Neural progenitor cell (in vitro differentiated cells): ENCODE measurements around the gene ADGRV1. TPM values are rescaled to one million over a fixed set of nuclear protein-coding genes. Genes with fewer than 3 reads are reported as not detected.

Source experiments
- DNase-seq: peaks from one replicate; pipeline ENCODE4 v3.0.0-alpha.2; 2016; ENCODE audit warnings: low spot score
- H2AFZ ChIP-seq: fragments of 200-600 bp; sonication (generic); replicated peaks from 2 replicates; pipeline ENCODE4 v1.6.1; 2016; ENCODE audit warnings: antibody characterized with exemption
- H3F3A ChIP-seq: fragments of 200-600 bp; sonication (generic); 2 replicates; pipeline ENCODE4 v1.6.1; 2016; ENCODE audit warnings: antibody characterized with exemption, low read depth
- H3K27ac ChIP-seq: fragments of 200-600 bp; sonication (generic); 2 replicates; pipeline ENCODE4 v1.5.1; 2016; ENCODE audit warnings: mild to moderate bottlenecking
- H3K27me3 ChIP-seq: fragments of 200-600 bp; sonication (generic); 2 replicates; pipeline ENCODE4 v1.6.1; 2016; ENCODE audit warnings: mild to moderate bottlenecking, moderate library complexity
- H3K36me3 ChIP-seq: fragments of 200-600 bp; sonication (generic); 2 replicates; pipeline ENCODE4 v1.5.1; 2016
- H3K4me1 ChIP-seq: fragments of 200-600 bp; sonication (generic); 2 replicates; pipeline ENCODE4 v1.6.1; 2016; ENCODE audit warnings: mixed run types
- H3K4me2 ChIP-seq: fragments of 200-600 bp; sonication (generic); 2 replicates; pipeline ENCODE4 v1.6.1; 2016
- H3K4me3 ChIP-seq: fragments of 200-600 bp; sonication (generic); 2 replicates; pipeline ENCODE4 v1.5.1; 2016
- H3K79me2 ChIP-seq: fragments of 200-600 bp; sonication (generic); 2 replicates; pipeline ENCODE4 v1.6.1; 2016; ENCODE audit warnings: low read depth
- H3K9ac ChIP-seq: fragments of 200-600 bp; sonication (generic); 2 replicates; pipeline ENCODE4 v1.6.1; 2016
- H3K9me3 ChIP-seq: fragments of 200-600 bp; sonication (generic); 2 replicates; pipeline ENCODE4 v1.5.1; 2016; ENCODE audit warnings: low read depth
- H4K20me1 ChIP-seq: fragments of 200-600 bp; sonication (generic); 2 replicates; pipeline ENCODE4 v1.6.1; 2016; ENCODE audit warnings: low read depth
- H3K27ac Mint-ChIP-seq: 3 replicates; pipeline ENCODE4 v1.8.0; 2021; ENCODE audit warnings: mixed read lengths
- H3K27me3 Mint-ChIP-seq: 2 replicates; pipeline ENCODE4 v1.8.0; 2022; ENCODE audit warnings: low read depth, mild to moderate bottlenecking, inconsistent platforms, moderate library complexity, mixed read lengths; ENCODE audit not compliant: insufficient read depth
- H3K36me3 Mint-ChIP-seq: 3 replicates; pipeline ENCODE4 v1.8.0; 2021; ENCODE audit warnings: mixed read lengths
- H3K4me1 Mint-ChIP-seq: 3 replicates; pipeline ENCODE4 v1.8.0; 2021; ENCODE audit warnings: mixed read lengths
- H3K4me3 Mint-ChIP-seq: 3 replicates; pipeline ENCODE4 v1.8.0; 2021; ENCODE audit warnings: mild to moderate bottlenecking, moderate library complexity, mixed read lengths
- H3K9me3 Mint-ChIP-seq: 3 replicates; pipeline ENCODE4 v1.8.0; 2020; ENCODE audit warnings: mixed read lengths
- EZH2 ChIP-seq: fragments of 200-600 bp; sonication (generic); IDR thresholded peaks from 2 replicates; pipeline ENCODE4 v1.6.1; 2017; ENCODE audit warnings: antibody characterized with exemption, mild to moderate bottlenecking, moderate library complexity
- EZH2phosphoT487 ChIP-seq: fragments of 200-600 bp; sonication (generic); IDR thresholded peaks from 2 replicates; pipeline ENCODE4 v1.6.1; 2017; ENCODE audit warnings: antibody characterized with exemption
- total RNA-seq: library from RNA; depleted of rRNA; stranded (reverse); fragments of >200 nt; gene quantifications from 2 replicates; pipeline ENCODE4 v1.2.3, GENCODE V29; 2015; ENCODE audit warnings: low replicate concordance
- TF ChIP-seq, protein P1 (sequence below): fragments of 200-600 bp; sonication (generic); IDR thresholded peaks from 2 replicates; pipeline ENCODE4 v1.5.1; 2017; ENCODE audit warnings: antibody characterized with exemption, mild to moderate bottlenecking

The ADGRV1 gene
- total RNA-seq, 1 donor from 2014 or later: 151 TPM

DNA sequence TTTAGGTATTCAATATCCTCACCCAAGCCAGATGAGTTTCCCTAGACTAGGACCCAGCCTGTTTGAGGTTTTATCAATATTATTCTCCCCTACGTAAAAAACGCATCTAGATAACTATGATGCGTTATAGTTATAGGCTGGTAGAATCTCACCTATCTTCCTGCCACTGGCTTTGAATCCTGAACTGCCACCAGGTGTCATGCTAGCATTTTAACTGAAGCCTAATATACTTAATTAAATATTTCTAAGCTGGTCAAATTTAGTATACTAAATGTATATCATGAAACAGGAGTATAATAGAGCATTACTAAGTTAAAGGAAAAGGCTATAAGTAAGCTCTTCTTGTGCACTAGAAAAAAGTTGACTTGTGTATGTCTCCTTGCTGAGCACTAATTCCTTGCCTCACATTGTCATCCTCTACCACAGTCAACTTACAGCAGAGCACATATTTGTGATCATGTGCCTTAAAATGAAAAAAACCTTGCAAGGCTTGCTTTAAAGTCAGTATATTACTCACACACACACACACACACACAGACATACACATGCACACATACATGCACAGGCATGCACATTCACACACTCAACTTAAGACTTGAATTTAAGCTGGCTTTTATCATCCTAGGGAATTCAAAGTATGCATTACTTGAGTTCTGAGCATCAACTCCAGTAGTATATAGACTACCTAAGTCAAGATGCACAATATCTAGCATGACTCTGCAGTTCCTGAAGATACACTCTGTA, 303.4 kb downstream of the ADGRV1 start:
- no peak for TF ChIP-seq EZH2
- TF ChIP-seq EZH2phosphoT487: no peak
- TF ChIP-seq, protein P1, sequence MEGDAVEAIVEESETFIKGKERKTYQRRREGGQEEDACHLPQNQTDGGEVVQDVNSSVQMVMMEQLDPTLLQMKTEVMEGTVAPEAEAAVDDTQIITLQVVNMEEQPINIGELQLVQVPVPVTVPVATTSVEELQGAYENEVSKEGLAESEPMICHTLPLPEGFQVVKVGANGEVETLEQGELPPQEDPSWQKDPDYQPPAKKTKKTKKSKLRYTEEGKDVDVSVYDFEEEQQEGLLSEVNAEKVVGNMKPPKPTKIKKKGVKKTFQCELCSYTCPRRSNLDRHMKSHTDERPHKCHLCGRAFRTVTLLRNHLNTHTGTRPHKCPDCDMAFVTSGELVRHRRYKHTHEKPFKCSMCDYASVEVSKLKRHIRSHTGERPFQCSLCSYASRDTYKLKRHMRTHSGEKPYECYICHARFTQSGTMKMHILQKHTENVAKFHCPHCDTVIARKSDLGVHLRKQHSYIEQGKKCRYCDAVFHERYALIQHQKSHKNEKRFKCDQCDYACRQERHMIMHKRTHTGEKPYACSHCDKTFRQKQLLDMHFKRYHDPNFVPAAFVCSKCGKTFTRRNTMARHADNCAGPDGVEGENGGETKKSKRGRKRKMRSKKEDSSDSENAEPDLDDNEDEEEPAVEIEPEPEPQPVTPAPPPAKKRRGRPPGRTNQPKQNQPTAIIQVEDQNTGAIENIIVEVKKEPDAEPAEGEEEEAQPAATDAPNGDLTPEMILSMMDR: peak; percentile 15
- H3K36me3 ChIP-seq: no peaks in the 10 kb centered on the region
- Mint-ChIP-seq H3K27me3 (no peaks in the 10 kb centered on the region), H3K4me1 (no peaks in the 10 kb centered on the region), H3K4me3 (no peak overlapping the region), H3K36me3 (peaks cover 2% of the 10 kb centered on the region), H3K9me3 (no peaks in the 10 kb centered on the region), H3K27ac (no peak overlapping the region)
- no peak overlapping the region for H2AFZ ChIP-seq
- no peak overlapping the region for H3K4me2 ChIP-seq
- no peak overlapping the region for H3K27ac ChIP-seq
- no peaks in the 10 kb centered on the region for H3K9me3 ChIP-seq
- no peaks in the 10 kb centered on the region for H3K4me1 ChIP-seq
- H3K27me3 ChIP-seq: no peaks in the 10 kb centered on the region
- no peak for DNase-seq
- no peaks in the 10 kb centered on the region for H4K20me1 ChIP-seq
- no peak overlapping the region for H3K9ac ChIP-seq
- H3K79me2 ChIP-seq: no peaks in the 10 kb centered on the region
- H3K4me3 ChIP-seq: no peak overlapping the region
- H3F3A ChIP-seq: no peaks in the 10 kb centered on the region

DNA sequence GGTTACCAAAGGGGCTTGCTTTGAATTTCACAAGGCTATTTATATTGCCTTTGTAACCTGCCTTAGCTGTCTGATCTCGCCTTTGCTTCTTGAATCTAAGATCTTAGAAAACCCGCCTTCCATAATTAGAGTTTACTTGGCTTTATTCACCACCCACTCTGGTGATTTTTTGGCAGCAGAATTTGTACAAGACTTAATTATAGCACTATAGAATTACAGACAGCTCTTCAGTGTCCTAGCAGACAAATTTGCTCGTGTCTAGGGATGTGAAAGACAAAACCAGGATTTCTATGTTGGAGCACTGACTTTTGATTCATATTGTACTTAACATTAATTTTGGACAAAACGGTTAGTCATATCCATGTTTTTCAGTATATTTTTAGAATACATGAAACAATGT, 306.6 kb downstream of the ADGRV1 start:
- no peak for DNase-seq
- Histone ChIP-seq H3K4me1 (no peaks in the 10 kb centered on the region), H3K4me2 (no peak overlapping the region), H3K27me3 (no peaks in the 10 kb centered on the region), H2AFZ (no peak overlapping the region), H3K4me3 (no peak overlapping the region), H4K20me1 (no peaks in the 10 kb centered on the region), H3K36me3 (no peaks in the 10 kb centered on the region), H3K9me3 (no peaks in the 10 kb centered on the region), H3K27ac (no peak overlapping the region), H3F3A (no peaks in the 10 kb centered on the region), H3K79me2 (no peaks in the 10 kb centered on the region), H3K9ac (no peak overlapping the region)
- no peak overlapping the region for H3K27ac Mint-ChIP-seq
- H3K4me1 Mint-ChIP-seq: no peaks in the 10 kb centered on the region
- peaks cover 3% of the 10 kb centered on the region for H3K36me3 Mint-ChIP-seq
- H3K4me3 Mint-ChIP-seq: no peak overlapping the region
- no peaks in the 10 kb centered on the region for H3K27me3 Mint-ChIP-seq
- no peak for TF ChIP-seq EZH2phosphoT487
- no peaks in the 10 kb centered on the region for H3K9me3 Mint-ChIP-seq

DNA sequence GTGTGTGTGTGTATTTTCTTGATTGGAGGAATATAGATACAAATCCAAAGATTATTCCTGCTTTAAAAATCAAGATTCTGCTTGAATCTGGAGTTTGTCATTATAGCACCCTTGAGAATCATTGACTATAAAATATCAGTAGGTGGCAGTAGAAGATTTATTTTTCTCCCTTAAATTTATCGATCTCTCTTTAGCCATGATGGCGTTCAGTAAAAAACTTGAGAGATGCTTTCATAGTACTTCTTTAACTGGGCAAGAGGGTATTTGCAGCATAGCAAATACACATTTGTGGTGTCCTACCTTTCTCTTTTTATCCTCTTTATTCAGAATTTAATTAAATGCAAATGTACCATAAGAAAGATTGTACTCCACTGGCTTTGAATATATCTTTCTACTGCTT, 307.7 kb downstream of the ADGRV1 start:
- peaks cover 4% of the 10 kb centered on the region for H3K36me3 Mint-ChIP-seq
- Histone ChIP-seq H2AFZ (no peak overlapping the region), H3K4me3 (no peak overlapping the region), H3K9ac (no peak overlapping the region), H3F3A (no peaks in the 10 kb centered on the region), H3K79me2 (no peaks in the 10 kb centered on the region), H3K9me3 (no peaks in the 10 kb centered on the region), H3K4me1 (peaks cover 2% of the 10 kb centered on the region), H3K27ac (no peak overlapping the region), H4K20me1 (no peaks in the 10 kb centered on the region), H3K4me2 (no peak overlapping the region), H3K27me3 (no peaks in the 10 kb centered on the region), H3K36me3 (no peaks in the 10 kb centered on the region)
- no peaks in the 10 kb centered on the region for H3K27me3 Mint-ChIP-seq
- no peak overlapping the region for H3K27ac Mint-ChIP-seq
- no peak overlapping the region for H3K4me3 Mint-ChIP-seq
- no peaks in the 10 kb centered on the region for H3K4me1 Mint-ChIP-seq
- H3K9me3 Mint-ChIP-seq: no peaks in the 10 kb centered on the region
- no peak for TF ChIP-seq EZH2phosphoT487
- TF ChIP-seq, protein P1: peak; percentile 56
- no peak for DNase-seq

DNA sequence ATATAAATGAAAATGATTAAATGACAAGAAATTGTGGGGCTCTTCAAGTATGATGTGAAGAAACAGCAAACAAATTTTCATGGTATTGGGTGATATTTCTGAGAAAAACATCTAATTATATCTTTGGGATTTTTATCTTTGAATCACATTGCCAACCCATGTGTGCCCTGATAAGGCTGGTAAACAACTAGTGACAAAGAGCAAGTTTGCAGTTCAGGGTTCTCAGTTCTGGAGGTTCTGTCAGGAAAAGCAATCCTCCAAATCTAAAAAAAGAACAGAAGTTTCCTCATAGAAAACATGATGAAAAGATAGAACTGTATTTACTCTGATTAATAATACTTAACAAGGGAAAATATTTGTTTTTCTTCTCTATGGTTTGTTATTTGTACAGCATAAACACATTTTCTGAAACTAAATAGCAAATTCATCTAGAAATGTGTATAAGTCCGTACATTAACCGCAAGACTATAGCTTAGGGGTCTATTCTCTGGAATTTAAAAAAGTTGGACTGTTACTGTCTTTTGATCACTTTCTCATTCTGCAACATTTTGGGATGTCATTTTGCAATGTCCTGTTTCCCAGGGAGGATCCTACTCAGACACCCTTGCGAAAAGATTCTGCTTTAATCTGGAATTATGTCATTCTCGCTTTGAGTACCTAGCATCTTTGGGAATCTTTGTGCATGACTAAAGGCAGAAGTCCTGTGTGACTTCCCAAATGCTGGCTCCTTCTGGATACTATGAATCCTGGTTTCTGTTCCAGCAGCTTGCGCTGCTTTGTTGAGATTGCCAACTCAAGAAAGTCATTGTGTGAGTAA, 308.5 kb downstream of the ADGRV1 start:
- no peaks in the 10 kb centered on the region for H3F3A ChIP-seq
- H3K27me3 Mint-ChIP-seq: no peaks in the 10 kb centered on the region
- no peak overlapping the region for H3K27ac ChIP-seq
- H3K4me1 Mint-ChIP-seq: no peaks in the 10 kb centered on the region
- H4K20me1 ChIP-seq: no peaks in the 10 kb centered on the region
- no peak for DNase-seq
- H3K9me3 ChIP-seq: no peaks in the 10 kb centered on the region
- H2AFZ ChIP-seq: no peak overlapping the region
- H3K79me2 ChIP-seq: no peaks in the 10 kb centered on the region
- H3K36me3 ChIP-seq: no peaks in the 10 kb centered on the region
- no peak overlapping the region for H3K4me3 ChIP-seq
- no peak overlapping the region for H3K9ac ChIP-seq
- no peaks in the 10 kb centered on the region for H3K27me3 ChIP-seq
- peaks cover 7% of the 10 kb centered on the region for H3K4me1 ChIP-seq
- no peak overlapping the region for H3K27ac Mint-ChIP-seq
- TF ChIP-seq, protein P1: no peak
- no peak for TF ChIP-seq EZH2
- TF ChIP-seq EZH2phosphoT487: no peak
- H3K9me3 Mint-ChIP-seq: no peaks in the 10 kb centered on the region
- H3K4me2 ChIP-seq: no peak overlapping the region
- H3K36me3 Mint-ChIP-seq: peaks cover 6% of the 10 kb centered on the region
- no peak overlapping the region for H3K4me3 Mint-ChIP-seq
